CD4-positive, alpha-beta T cell (primary cell): Measurements from ENCODE around the gene VWC2L. TPM values are rescaled to one million over a fixed set of nuclear protein-coding genes. Genes with fewer than 3 reads are reported as not detected.

Experiments
- ATAC-seq: fragments of 200-7000 bp; cut with Tn5 transposase; one replicate; pipeline ENCODE4 v1.10.0; 2022; ENCODE audit warnings: mild to moderate bottlenecking; ENCODE audit not compliant: poor library complexity
- CTCF ChIA-PET: fragments of 350-600 bp; sonication (Branson Sonifier 250); formaldehyde crosslinking; loops from one replicate; lab custom pipeline; 2021; ENCODE audit warnings: antibody characterized with exemption, inconsistent platforms; lab: Charles Lee
- POLR2A ChIA-PET: fragments of 350-600 bp; sonication (Branson Sonifier 250); formaldehyde crosslinking; loops from one replicate; lab custom pipeline; 2021; ENCODE audit warnings: antibody characterized with exemption, inconsistent platforms; lab: Charles Lee
- DNase-seq, 14 experiments: peaks; one replicate each; pipeline ENCODE4 v3.0.0-alpha.2; 2013 to 2020; ENCODE audit warnings: mixed read lengths in 2 of 14
- H3K27ac ChIP-seq, 2 donors: one replicate each; pipeline versions ENCODE4 v1.5.1 to v1.7.0; 2013; ENCODE audit warnings: low read length in 2 of 2, low read depth in 1 of 2, mild to moderate bottlenecking in 1 of 2
- H3K27me3 ChIP-seq, 2 experiments: 1 replicate in 1 of 2; 2 replicates in 1 of 2; pipeline versions ENCODE4 v1.6.1 to v1.7.0; 2013; ENCODE audit warnings: low read length in 2 of 2, control low read depth in 1 of 2, mild to moderate bottlenecking in 1 of 2, moderate library complexity in 1 of 2; ENCODE audit not compliant: insufficient read depth in 2 of 2, control insufficient read depth in 1 of 2
- H3K36me3 ChIP-seq: one replicate; pipeline ENCODE4 v1.6.1; 2013; ENCODE audit warnings: low read length, control low read depth; ENCODE audit not compliant: insufficient read depth
- H3K4me1 ChIP-seq: one replicate; pipeline ENCODE4 v1.6.1; 2013; ENCODE audit warnings: low read length, control low read depth; ENCODE audit not compliant: insufficient read depth
- H3K4me3 ChIP-seq: one replicate; pipeline ENCODE4 v1.5.1; 2013; ENCODE audit warnings: mild to moderate bottlenecking, low read length, moderate library complexity
- H3K9me3 ChIP-seq, 2 experiments: 1 replicate in 1 of 2; 2 replicates in 1 of 2; pipeline versions ENCODE4 v1.6.1 to v1.7.0; 2013; ENCODE audit warnings: low read length in 2 of 2, mild to moderate bottlenecking in 2 of 2, control low read depth in 1 of 2, moderate library complexity in 1 of 2; ENCODE audit not compliant: control insufficient read depth in 1 of 2, insufficient read depth in 1 of 2
- H3K27ac Mint-ChIP-seq: one replicate; pipeline ENCODE4 v1.8.0; 2020; ENCODE audit warnings: mixed read lengths
- H3K27me3 Mint-ChIP-seq: one replicate; pipeline ENCODE4 v1.8.0; 2021; ENCODE audit warnings: mixed read lengths
- H3K36me3 Mint-ChIP-seq: one replicate; pipeline ENCODE4 v1.8.0; 2021; ENCODE audit warnings: low read depth, mixed read lengths
- H3K4me1 Mint-ChIP-seq: one replicate; pipeline ENCODE4 v1.8.0; 2021; ENCODE audit warnings: low read depth, mixed read lengths
- H3K4me3 Mint-ChIP-seq: one replicate; pipeline ENCODE4 v1.8.0; 2020; ENCODE audit warnings: mild to moderate bottlenecking, mixed read lengths
- H3K9me3 Mint-ChIP-seq: one replicate; pipeline ENCODE4 v1.8.0; 2020; ENCODE audit warnings: mixed read lengths
- intact Hi-C, 2 experiments: fragments of 100-400 bp; cut with DNase I in 1 of 2; cut with micrococcal nuclease in 1 of 2; formaldehyde crosslinking; loops; one replicate each; pipeline versions ENCODE4 v1.15.1 to v1.9.0; 2023 to 2025; cut with DNase I, micrococcal nuclease
- total RNA-seq, 174 experiments: library from RNA in 2 of 174; stranded (reverse) in 2 of 174; gene quantifications; one replicate each; pipeline ENCODE4 v1.2.3 and lab custom pipeline; 2021 to 2026
- TF ChIP-seq, protein P1 (sequence below): fragments of 200-600 bp; IDR thresholded peaks from one replicate; pipeline ENCODE4 v1.8.0; 2022; ENCODE audit warnings: antibody characterized with exemption, mild to moderate bottlenecking

Gene VWC2L
- total RNA-seq, 2 experiments from 2014 or later: not detected

- Mint-ChIP-seq H3K4me3 (no peak overlapping the region), H3K9me3 (no peaks in the 10 kb centered on the region), H3K4me1 (no peaks in the 10 kb centered on the region), H3K27me3 (no peaks in the 10 kb centered on the region), H3K27ac (no peak overlapping the region), H3K36me3 (no peaks in the 10 kb centered on the region)
- TF ChIP-seq, protein P1, sequence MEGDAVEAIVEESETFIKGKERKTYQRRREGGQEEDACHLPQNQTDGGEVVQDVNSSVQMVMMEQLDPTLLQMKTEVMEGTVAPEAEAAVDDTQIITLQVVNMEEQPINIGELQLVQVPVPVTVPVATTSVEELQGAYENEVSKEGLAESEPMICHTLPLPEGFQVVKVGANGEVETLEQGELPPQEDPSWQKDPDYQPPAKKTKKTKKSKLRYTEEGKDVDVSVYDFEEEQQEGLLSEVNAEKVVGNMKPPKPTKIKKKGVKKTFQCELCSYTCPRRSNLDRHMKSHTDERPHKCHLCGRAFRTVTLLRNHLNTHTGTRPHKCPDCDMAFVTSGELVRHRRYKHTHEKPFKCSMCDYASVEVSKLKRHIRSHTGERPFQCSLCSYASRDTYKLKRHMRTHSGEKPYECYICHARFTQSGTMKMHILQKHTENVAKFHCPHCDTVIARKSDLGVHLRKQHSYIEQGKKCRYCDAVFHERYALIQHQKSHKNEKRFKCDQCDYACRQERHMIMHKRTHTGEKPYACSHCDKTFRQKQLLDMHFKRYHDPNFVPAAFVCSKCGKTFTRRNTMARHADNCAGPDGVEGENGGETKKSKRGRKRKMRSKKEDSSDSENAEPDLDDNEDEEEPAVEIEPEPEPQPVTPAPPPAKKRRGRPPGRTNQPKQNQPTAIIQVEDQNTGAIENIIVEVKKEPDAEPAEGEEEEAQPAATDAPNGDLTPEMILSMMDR: no peak
- Histone ChIP-seq H3K4me3 (no peak overlapping the region), H3K27ac (no peak overlapping the region), H3K36me3 (no peaks in the 10 kb centered on the region), H3K27me3 (no peaks in the 10 kb centered on the region), H3K4me1 (no peaks in the 10 kb centered on the region), H3K9me3 (no peaks in the 10 kb centered on the region)
- CTCF ChIA-PET: interaction anchor here (1.2 kb wide), 1 partner anchor 55 kb away, joined by 3 read pairs; no protein-coding TSS in a partner anchor
- DNase-seq (no peak), ATAC-seq (no peak)
- intact Hi-C loops: no loop called here
- POLR2A ChIA-PET: no interaction called here
Measured at GRCh38 chr2:214477305-214477704, 66.5 kb downstream of the VWC2L start.

DNA sequence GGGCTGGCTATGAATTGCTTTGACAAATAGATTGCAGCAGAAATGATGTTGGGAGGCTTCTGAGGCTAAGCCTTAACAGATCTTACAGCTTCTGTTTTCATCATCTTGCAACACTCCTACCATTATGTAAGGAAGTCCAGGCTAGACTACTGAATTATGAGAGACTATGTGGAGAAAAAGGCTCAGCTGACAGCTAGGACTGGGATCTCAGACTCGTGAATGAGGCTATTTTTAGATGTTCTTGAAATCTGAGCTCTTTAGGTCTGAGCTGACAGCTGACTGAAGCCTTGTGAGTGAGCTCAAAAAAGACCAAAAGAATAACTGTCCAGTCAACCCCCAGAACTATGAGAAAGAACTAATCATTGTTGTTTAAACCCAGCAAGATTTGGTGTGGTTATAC lies 70.3 kb downstream of the VWC2L start:
- TF ChIP-seq, protein P1: no peak
- H3K27ac ChIP-seq: no peak overlapping the region
- intact Hi-C loops: no loop called here
- POLR2A ChIA-PET: no interaction called here
- Mint-ChIP-seq H3K4me3 (no peak overlapping the region), H3K36me3 (no peaks in the 10 kb centered on the region), H3K27me3 (no peaks in the 10 kb centered on the region), H3K27ac (no peak overlapping the region), H3K9me3 (no peaks in the 10 kb centered on the region), H3K4me1 (no peaks in the 10 kb centered on the region)
- H3K4me1 ChIP-seq: no peaks in the 10 kb centered on the region
- CTCF ChIA-PET: no interaction called here
- no peak for DNase-seq
- no peak overlapping the region for H3K4me3 ChIP-seq
- no peaks in the 10 kb centered on the region for H3K36me3 ChIP-seq
- no peaks in the 10 kb centered on the region for H3K9me3 ChIP-seq
- no peaks in the 10 kb centered on the region for H3K27me3 ChIP-seq
- ATAC-seq: no peak

GRCh38 chr2:214482728-214483127 lies 71.9 kb downstream of the VWC2L start:
- ATAC-seq (no peak), DNase-seq (no peak)
- Mint-ChIP-seq H3K4me3 (no peak overlapping the region), H3K36me3 (no peaks in the 10 kb centered on the region), H3K9me3 (no peaks in the 10 kb centered on the region), H3K4me1 (no peaks in the 10 kb centered on the region), H3K27ac (no peak overlapping the region), H3K27me3 (no peaks in the 10 kb centered on the region)
- Histone ChIP-seq H3K27ac (no peak overlapping the region), H3K4me1 (no peaks in the 10 kb centered on the region), H3K36me3 (no peaks in the 10 kb centered on the region), H3K27me3 (no peaks in the 10 kb centered on the region), H3K4me3 (no peak overlapping the region), H3K9me3 (no peaks in the 10 kb centered on the region)
- intact Hi-C loops: no loop called here
- ChIA-PET POLR2A (no interaction called here), CTCF (no interaction called here)
- TF ChIP-seq, protein P1: no peak
